Neural crest cell (in vitro differentiated cells): ENCODE data around the gene MIF. TPM values are rescaled to one million over a fixed set of nuclear protein-coding genes. Genes with fewer than 3 reads are reported as not detected.

Experiments used
- DNase-seq: peaks from one replicate; pipeline ENCODE4 v3.0.0; 2021; ENCODE audit warnings: low read depth, mixed read lengths, low spot score
- H3K27ac Mint-ChIP-seq: one replicate; pipeline ENCODE4 v1.8.0; 2021; ENCODE audit warnings: mild to moderate bottlenecking, mixed read lengths; ENCODE audit not compliant: unreplicated experiment
- H3K27me3 Mint-ChIP-seq: 2 replicates; pipeline ENCODE4 v1.8.0; 2021; ENCODE audit warnings: low read depth, mild to moderate bottlenecking, mixed read lengths
- H3K36me3 Mint-ChIP-seq: 2 replicates; pipeline ENCODE4 v1.8.0; 2021; ENCODE audit warnings: low read depth, mild to moderate bottlenecking, mixed read lengths
- H3K4me1 Mint-ChIP-seq: 2 replicates; pipeline ENCODE4 v1.8.0; 2021; ENCODE audit warnings: mixed read lengths
- H3K4me3 Mint-ChIP-seq: one replicate; pipeline ENCODE4 v1.8.0; 2021; ENCODE audit warnings: mild to moderate bottlenecking, mixed read lengths
- H3K9me3 Mint-ChIP-seq: 2 replicates; pipeline ENCODE4 v1.8.0; 2021; ENCODE audit warnings: mixed read lengths
- CTCF ChIP-seq: fragments of 200-600 bp; sonication (generic); conservative IDR thresholded peaks from 2 replicates; pipeline ENCODE4 v1.5.0; 2021; ENCODE audit warnings: antibody characterized with exemption, mild to moderate bottlenecking
- long read RNA-seq: library from polyadenylated mRNA; unstranded; transcript quantifications from one replicate; pipeline ENCODE4 v2.0.0, GENCODE V29; 2020
- total RNA-seq: library from RNA; stranded (reverse); gene quantifications from 2 replicates; pipeline ENCODE4 v1.2.1, GENCODE V29; 2021

Gene MIF
- total RNA-seq, result 637 and 642 TPM in 2 replicates
- long read RNA-seq, transcript MIF-201 (3 exons, 939 nt), result major isoform, 25 of 28 reads
- long read RNA-seq, partial matches to known transcripts, result 0 of 28 reads
- long read RNA-seq, other reads (novel, unspliced or antisense), result 0 of 28 reads

- peaks cover 10% of the 10 kb centered on the region for H3K36me3 Mint-ChIP-seq
Measured at GRCh38 chr22:23893945-23894709, at the start of gene MIF. MIF (plus strand) TSS chr22:23894383; CDS start chr22:23894475, 92 bp downstream.

GRCh38 chr22:23844739-23845202 lies 49.4 kb upstream of the MIF start:
- no peak for DNase-seq
- H3K9me3 Mint-ChIP-seq, result no peaks in the 10 kb centered on the region
- no peak for TF ChIP-seq CTCF
- no peak overlapping the region for H3K4me3 Mint-ChIP-seq
- peaks cover 29% of the 10 kb centered on the region for H3K4me1 Mint-ChIP-seq
- peaks cover 12% of the 10 kb centered on the region for H3K27me3 Mint-ChIP-seq
- H3K27ac Mint-ChIP-seq, result no peak overlapping the region
- H3K36me3 Mint-ChIP-seq, result no peaks in the 10 kb centered on the region

More at GRCh38 chr22:23893945-23894709, at the start of gene MIF:
- Mint-ChIP-seq H3K9me3 (peaks cover 12% of the 10 kb centered on the region), H3K27ac (peak within 1 kb of the TSS; percentile 98), H3K4me1 (peaks cover 27% of the 10 kb centered on the region), H3K4me3 (peak within 1 kb of the TSS; percentile 97), H3K27me3 (peaks cover 5% of the 10 kb centered on the region)
- TF ChIP-seq CTCF, result peak; percentile 86
- peak; percentile 98 for DNase-seq

DNA sequence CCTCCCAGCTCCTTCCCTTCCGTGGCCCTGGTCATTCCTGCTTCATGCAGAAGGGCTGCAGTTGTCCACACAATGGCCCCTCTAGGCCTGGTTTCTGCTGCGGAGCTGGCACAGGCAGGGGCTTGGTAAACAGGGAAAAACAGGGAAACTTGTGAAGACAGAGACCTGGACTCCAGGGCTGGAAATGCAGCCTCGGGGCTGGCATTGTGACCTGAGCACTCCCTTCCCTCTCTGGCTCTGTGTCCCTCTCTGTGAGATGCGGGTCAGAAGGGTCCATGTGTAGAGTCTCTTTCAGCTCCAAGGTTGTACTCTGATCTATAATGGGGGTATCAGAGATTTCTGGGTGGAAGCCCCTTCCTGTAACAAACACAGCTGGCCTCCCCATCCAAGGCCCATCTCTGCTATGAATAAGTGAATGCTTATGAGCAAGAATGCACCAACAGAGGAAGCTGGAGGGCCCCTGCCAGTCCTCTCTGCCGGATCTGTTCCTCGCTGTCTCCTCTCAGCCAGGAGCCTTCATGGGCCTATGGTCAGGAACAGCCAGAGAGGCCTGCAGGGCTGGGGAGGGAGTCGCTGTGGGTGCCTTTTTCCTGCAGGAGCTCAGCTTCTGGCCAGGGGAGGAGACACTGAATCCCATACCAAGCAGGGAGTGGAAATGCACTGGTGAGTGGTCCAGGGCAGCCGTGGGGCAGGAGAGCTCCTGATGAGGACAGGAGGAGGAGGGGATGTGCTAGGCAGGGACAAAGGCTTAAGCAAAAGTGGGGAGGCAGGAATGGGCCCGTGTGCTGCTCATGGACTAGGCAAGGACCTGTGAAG lies 48.7 kb upstream of the MIF start:
- H3K4me3 Mint-ChIP-seq, result no peak overlapping the region
- H3K36me3 Mint-ChIP-seq, result no peaks in the 10 kb centered on the region
- no peaks in the 10 kb centered on the region for H3K9me3 Mint-ChIP-seq
- H3K27ac Mint-ChIP-seq, result peak overlapping the region; percentile 81
- no peak for TF ChIP-seq CTCF
- DNase-seq, result no peak
- H3K4me1 Mint-ChIP-seq, result peaks cover 28% of the 10 kb centered on the region
- H3K27me3 Mint-ChIP-seq, result peaks cover 12% of the 10 kb centered on the region

DNA sequence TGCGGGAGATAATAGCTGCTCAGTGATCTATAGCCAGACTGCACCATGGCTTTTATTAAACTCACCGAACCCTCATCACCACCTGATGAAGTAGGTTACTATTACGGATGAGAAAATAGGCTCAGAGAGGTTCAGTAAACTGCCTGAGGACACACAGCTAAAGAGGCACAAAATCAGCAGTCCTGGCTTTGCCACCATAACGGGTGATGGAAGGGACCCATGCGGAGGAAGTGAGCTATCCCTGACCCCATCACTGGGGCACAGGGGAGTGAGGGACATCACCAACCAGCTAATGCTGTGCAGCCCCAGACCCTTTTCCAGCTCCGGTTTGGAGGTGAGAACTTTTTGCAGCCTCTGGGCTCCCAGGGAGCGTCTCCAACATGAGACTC lies 48.1 kb upstream of the MIF start:
- no peak overlapping the region for H3K27ac Mint-ChIP-seq

More for the DNA sequence above, 48.1 kb upstream of the MIF start:
- H3K36me3 Mint-ChIP-seq, result no peaks in the 10 kb centered on the region
- peaks cover 27% of the 10 kb centered on the region for H3K4me1 Mint-ChIP-seq
- H3K27me3 Mint-ChIP-seq, result peaks cover 8% of the 10 kb centered on the region
- DNase-seq, result no peak
- no peak for TF ChIP-seq CTCF
- no peak overlapping the region for H3K4me3 Mint-ChIP-seq
- no peaks in the 10 kb centered on the region for H3K9me3 Mint-ChIP-seq
